ENCODE measurements around the gene RANBP1. TPM values are rescaled to one million over a fixed set of nuclear protein-coding genes. Genes with fewer than 3 reads are reported as not detected.

RANBP1 gene
- total RNA-seq, 1 experiment from 2014 or later: 522 TPM

GRCh38 chr22:20164863-20165262 lies 49.0 kb downstream of the RANBP1 start:
- Histone ChIP-seq H3K4ac (ENCODE audit: low read depth, low read length) (no peak overlapping the region), H3K14ac (ENCODE audit: insufficient read depth, low read length) (no peak overlapping the region), H2BK120ac (ENCODE audit: low read depth, low read length, poor library complexity, severe bottlenecking) (no peak overlapping the region), H2BK12ac (ENCODE audit: insufficient read length, low read depth, low read length) (no peak overlapping the region), H3K9ac (ENCODE audit: extremely low read depth, insufficient read length, low read length) (no peak overlapping the region), H2BK20ac (ENCODE audit: low read depth, low read length, poor library complexity, severe bottlenecking) (no peak overlapping the region), H3K79me2 (ENCODE audit: insufficient read depth, low read length) (no peaks in the 10 kb centered on the region), H3T11ph (ENCODE audit: low read length) (no peak overlapping the region), H3K4me2 (ENCODE audit: insufficient read depth, insufficient read length, low read length) (no peak overlapping the region), H4K5ac (ENCODE audit: insufficient read length, low read depth, low read length) (no peak overlapping the region), H3K9me3 (ENCODE audit: control insufficient read depth, low read depth, low read length) (no peaks in the 10 kb centered on the region), H4K91ac (ENCODE audit: insufficient read length, low read depth, low read length) (no peak overlapping the region), H3K18ac (ENCODE audit: insufficient read length, low read depth, low read length) (no peak overlapping the region), H4K8ac (replicated peaks; ENCODE audit: insufficient read length, low read depth, low read length) (no peak overlapping the region), H3K23me2 (ENCODE audit: insufficient read length, low read depth, low read length, poor library complexity, severe bottlenecking) (no peaks in the 10 kb centered on the region), H3K27ac (ENCODE audit: insufficient read length, low read depth, low read length) (no peak overlapping the region), H2BK15ac (ENCODE audit: low read depth, low read length) (no peak overlapping the region), H3K79me1 (ENCODE audit: insufficient read depth, low read depth, low read length, poor library complexity, severe bottlenecking) (no peaks in the 10 kb centered on the region), H2AFZ (ENCODE audit: low read length) (no peak overlapping the region), H3K23ac (ENCODE audit: insufficient read length, low read depth, low read length) (no peak overlapping the region), H3K4me1 (ENCODE audit: insufficient read depth, low read length) (no peaks in the 10 kb centered on the region), H4K20me1 (ENCODE audit: control insufficient read depth, insufficient read depth, insufficient read length) (no peaks in the 10 kb centered on the region), H3K27me3 (ENCODE audit: insufficient read depth, low read length) (no peaks in the 10 kb centered on the region), H2AK5ac (ENCODE audit: insufficient read length, low read length) (no peak overlapping the region), H3K56ac (ENCODE audit: insufficient read length, low read depth, low read length) (no peak overlapping the region), H2BK5ac (ENCODE audit: insufficient read length, low read length) (no peak overlapping the region)
- H3K4me3 Mint-ChIP-seq: no peak overlapping the region
- H3K4me1 Mint-ChIP-seq: no peaks in the 10 kb centered on the region
- DNase-seq: no peak
- H3K36me3 Mint-ChIP-seq (ENCODE audit: insufficient read depth in 1 of 3, low read depth in 3 of 3): peaks cover 0 to 7% (median 0%) of the 10 kb centered on the region in 3 experiments; a peak in 2 of 7 replicates
- peaks cover 6 to 17% of the 10 kb centered on the region in 2 experiments; a peak in 4 of 5 replicates for H3K9me3 Mint-ChIP-seq
- TF ChIP-seq CTCF (conservative IDR thresholded peaks at IDR 0.05): no peak
- WGBS (ENCODE audit: extremely low coverage, insufficient read length, low lambda C conversion rate): no CpG with 5 or more reads among the region's 11 CpGs
- H3K27me3 Mint-ChIP-seq (ENCODE audit: low read depth): no peaks in the 10 kb centered on the region
- no peak overlapping the region for H3K27ac Mint-ChIP-seq

Measured in H9 (cell line).